Mucosa of descending colon (tissue), 3 donors: ENCODE data around the gene TAS2R60. TPM values are rescaled to one million over a fixed set of nuclear protein-coding genes. Genes with fewer than 3 reads are reported as not detected.

Experiments
- ATAC-seq: fragments of 200-7000 bp; cut with Tn5 transposase; one replicate; pipeline ENCODE4 v1.9.1; 2020; ENCODE audit warnings: mild to moderate bottlenecking, moderate library complexity
- DNase-seq, 3 donors: peaks; one replicate each; pipeline ENCODE4 v3.0.0-alpha.2; 2020
- H3K36me3 ChIP-seq: fragments of 200-600 bp; one replicate; pipeline ENCODE4 v1.8.0; 2021; ENCODE audit warnings: low read depth, mild to moderate bottlenecking
- H3K4me1 ChIP-seq: fragments of 200-600 bp; one replicate; pipeline ENCODE4 v1.8.0; 2021; ENCODE audit warnings: low read depth, mild to moderate bottlenecking
- H3K4me3 ChIP-seq: fragments of 200-600 bp; one replicate; pipeline ENCODE4 v1.8.0; 2021; ENCODE audit warnings: mild to moderate bottlenecking
- H3K9me3 ChIP-seq: fragments of 200-600 bp; one replicate; pipeline ENCODE4 v1.8.0; 2021; ENCODE audit warnings: mild to moderate bottlenecking
- CTCF ChIP-seq: fragments of 200-600 bp; IDR thresholded peaks from one replicate; pipeline ENCODE4 v1.8.0; 2022; ENCODE audit warnings: antibody characterized with exemption, mild to moderate bottlenecking
- intact Hi-C, 2 donors: fragments of 100-400 bp; cut with DNase I in 1 of 2; cut with micrococcal nuclease in 1 of 2; formaldehyde crosslinking; loops; one replicate each; pipeline versions ENCODE4 v1.11.0 to v1.11.1; 2022; cut with DNase I, micrococcal nuclease
- total RNA-seq, 3 donors: library from RNA; stranded (reverse); fragmentation: NEBNext Ultra II Directional in 2 of 3; extraction: Animal tissue kit (Norgen Biotek cat#: 25700) in 2 of 3; gene quantifications; one replicate each; pipeline versions ENCODE4 v1.2.1 to v1.2.4, GENCODE V29; 2021 to 2023
- donor health status: DM: no; HTN: no; CAD: no; lungs with moderate emphysema.
- donor health status: DM: no; HTN: no; CAD: no.
- donor health status: DM: no; HTN: yes; CAD: no.

TAS2R60 gene
- total RNA-seq, 3 donors from 2014 or later: 0.32 TPM; not detected in 2

- intact Hi-C loops: no loop called here
- no peak for TF ChIP-seq CTCF
- no peaks in the 10 kb centered on the region for H3K9me3 ChIP-seq
- H3K4me1 ChIP-seq: no peaks in the 10 kb centered on the region
- H3K36me3 ChIP-seq: no peaks in the 10 kb centered on the region
- no peak overlapping the region for H3K4me3 ChIP-seq
- DNase-seq (no peak), ATAC-seq (no peak)
Observed at GRCh38 chr7:143451746-143452145, 8.5 kb downstream of the TAS2R60 start.

GRCh38 chr7:143452495-143452894 is 9.2 kb downstream of the TAS2R60 start:
- intact Hi-C loops: no loop called here
- Histone ChIP-seq H3K36me3 (no peaks in the 10 kb centered on the region), H3K4me3 (no peak overlapping the region), H3K9me3 (no peaks in the 10 kb centered on the region), H3K4me1 (no peaks in the 10 kb centered on the region)
- TF ChIP-seq CTCF: no peak
- ATAC-seq (no peak), DNase-seq (no peak)

GRCh38 chr7:143454091-143454680 is 10.9 kb downstream of the TAS2R60 start:
- ATAC-seq: no peak
- intact Hi-C loops: no loop called here

GRCh38 chr7:143455491-143455890 is 12.2 kb downstream of the TAS2R60 start:
- Histone ChIP-seq H3K4me1 (no peaks in the 10 kb centered on the region), H3K36me3 (no peaks in the 10 kb centered on the region), H3K9me3 (no peaks in the 10 kb centered on the region), H3K4me3 (no peak overlapping the region)
- DNase-seq (no peak), ATAC-seq (no peak)
- intact Hi-C loops: no loop called here
- no peak for TF ChIP-seq CTCF

More at GRCh38 chr7:143454091-143454680, 10.9 kb downstream of the TAS2R60 start:
- no peak for DNase-seq
- Histone ChIP-seq H3K4me3 (no peak overlapping the region), H3K36me3 (no peaks in the 10 kb centered on the region), H3K9me3 (no peaks in the 10 kb centered on the region), H3K4me1 (no peaks in the 10 kb centered on the region)
- no peak for TF ChIP-seq CTCF

- no peak for TF ChIP-seq CTCF
- intact Hi-C loops: no loop called here
- Histone ChIP-seq H3K9me3 (no peaks in the 10 kb centered on the region), H3K4me1 (no peaks in the 10 kb centered on the region), H3K4me3 (no peak overlapping the region), H3K36me3 (no peaks in the 10 kb centered on the region)
- no peak for ATAC-seq
- DNase-seq: no peak
Observed at GRCh38 chr7:143455942-143456341, 12.7 kb downstream of the TAS2R60 start.
